Endothelial cell of umbilical vein (primary cell): ENCODE data around the gene GJB5. TPM values are rescaled to one million over a fixed set of nuclear protein-coding genes. Genes with fewer than 3 reads are reported as not detected.

ENCODE experiments used
- BruUV-seq: library from RNA; stranded (reverse); fragments of 400-500 nt; replicated peaks from 2 replicates; lab custom pipeline; 2021; lab: Mats Ljungman, UMichigan
- CTCF ChIA-PET: fragments of 300-600, 350-600 bp; sonication (Branson Sonifier 250); formaldehyde crosslinking; loops from one replicate; lab custom pipeline; 2021; ENCODE audit warnings: antibody characterized with exemption, inconsistent platforms; lab: Charles Lee
- POLR2A ChIA-PET: fragments of 300-600, 350-600 bp; sonication (Branson Sonifier 250); formaldehyde crosslinking; loops from one replicate; lab custom pipeline; 2021; ENCODE audit warnings: antibody characterized with exemption, inconsistent platforms; lab: Charles Lee
- DNase-seq: peaks from one replicate; pipeline ENCODE4 v3.0.0-alpha.2; 2011; ENCODE audit warnings: low read depth, low spot score
- FAIRE-seq: peaks from 2 replicates; lab custom pipeline; 2011; peaks lifted over from hg19 to GRCh38; lab: Jason Lieb, UNC
- H2AFZ ChIP-seq: 2 replicates; pipeline ENCODE4 v1.6.0; 2012; ENCODE audit warnings: low read depth, low read length, control low read depth, inconsistent platforms
- H3K27ac ChIP-seq: 2 replicates; pipeline ENCODE4 v1.5.1; 2011; ENCODE audit warnings: low read depth, mild to moderate bottlenecking, control low read depth, low read length, moderate library complexity; ENCODE audit not compliant: insufficient read depth
- H3K27me3 ChIP-seq, 2 experiments: 2 replicates each; pipeline versions ENCODE4 v1.6.0 to v1.6.1; 2011; ENCODE audit warnings: low read length in 2 of 2, mixed read lengths in 1 of 2; ENCODE audit not compliant: control insufficient read depth in 2 of 2, insufficient read depth in 2 of 2
- H3K36me3 ChIP-seq, 2 experiments: 2 replicates in 1 of 2; 3 replicates in 1 of 2; pipeline ENCODE4 v1.5.1; 2011; ENCODE audit warnings: low read length in 2 of 2, mild to moderate bottlenecking in 1 of 2, moderate library complexity in 1 of 2; ENCODE audit not compliant: control insufficient read depth in 2 of 2, insufficient read depth in 2 of 2; ENCODE audit errors: extremely low read depth in 1 of 2
- H3K4me1 ChIP-seq: 3 replicates; pipeline ENCODE4 v1.5.1; 2011; ENCODE audit warnings: mild to moderate bottlenecking, low read length; ENCODE audit not compliant: control insufficient read depth, insufficient read depth; ENCODE audit errors: extremely low read depth
- H3K4me2 ChIP-seq: 2 replicates; pipeline ENCODE4 v1.6.1; 2011; ENCODE audit warnings: low read length, control low read depth, mixed read lengths; ENCODE audit not compliant: insufficient read depth
- H3K4me3 ChIP-seq, 3 experiments: fragments of 200-600 bp in 1 of 3; sonication (generic), shearing (Covaris generic) in 1 of 3; replicated peaks in 1 of 3; 2 replicates each; pipeline ENCODE4 v1.5.1; 2011 to 2016; ENCODE audit warnings: control low read depth in 3 of 3, low read length in 3 of 3, mild to moderate bottlenecking in 2 of 3, inconsistent platforms in 1 of 3, low read depth in 1 of 3, moderate library complexity in 1 of 3; ENCODE audit not compliant: insufficient read depth in 1 of 3
- H3K79me2 ChIP-seq: 2 replicates; pipeline ENCODE4 v1.6.0; 2012; ENCODE audit warnings: low read length, inconsistent platforms; ENCODE audit not compliant: control insufficient read depth, insufficient read depth
- H3K9ac ChIP-seq: replicated peaks from 2 replicates; pipeline ENCODE3; 2011; ENCODE audit warnings: low read length, control low read depth; ENCODE audit not compliant: insufficient read depth; ENCODE audit errors: extremely low read depth
- H3K9me1 ChIP-seq: replicated peaks from 3 replicates; pipeline ENCODE4 v1.6.0; 2011; ENCODE audit warnings: mild to moderate bottlenecking, low read length; ENCODE audit not compliant: control insufficient read depth, insufficient read depth; ENCODE audit errors: extremely low read depth
- H3K9me3 ChIP-seq: replicated peaks from 2 replicates; pipeline ENCODE4 v1.5.1; 2012; ENCODE audit warnings: low read length, inconsistent platforms; ENCODE audit not compliant: control insufficient read depth, insufficient read depth
- H4K20me1 ChIP-seq: replicated peaks from 2 replicates; pipeline ENCODE3; 2011; ENCODE audit warnings: mild to moderate bottlenecking, low read length; ENCODE audit not compliant: control insufficient read depth, insufficient read depth; ENCODE audit errors: extremely low read depth
- EZH2 ChIP-seq: IDR thresholded peaks from 2 replicates; pipeline ENCODE4 v1.6.1; 2012; ENCODE audit warnings: borderline replicate concordance, low read depth, mild to moderate bottlenecking, moderate library complexity, low read length, inconsistent platforms; ENCODE audit not compliant: severe bottlenecking
- FOS ChIP-seq: IDR thresholded peaks from 2 replicates; pipeline ENCODE4 v1.6.1; 2011; ENCODE audit warnings: mild to moderate bottlenecking, low read length, moderate library complexity, borderline replicate concordance; ENCODE audit not compliant: insufficient read depth
- GATA2 ChIP-seq: IDR thresholded peaks from 2 replicates; pipeline ENCODE4 v1.7.0; 2011; ENCODE audit warnings: low read depth, mild to moderate bottlenecking, moderate library complexity, mixed read lengths, low read length; ENCODE audit not compliant: insufficient read length, insufficient read depth
- POLR2A ChIP-seq: IDR thresholded peaks from 2 replicates; pipeline ENCODE4 v1.6.1; 2012; ENCODE audit warnings: low read depth, mild to moderate bottlenecking, control low read depth, low read length
- POLR2AphosphoS5 ChIP-seq: IDR thresholded peaks from 2 replicates; pipeline ENCODE4 v1.6.1; 2012; ENCODE audit warnings: low read depth, mild to moderate bottlenecking, control low read depth, low read length, moderate library complexity; ENCODE audit not compliant: insufficient read depth
- dilution Hi-C: fragments of 300-500 bp; cut with MboI; formaldehyde crosslinking; loops from one replicate; pipeline ENCODE4 v1.15.0; 2019; ENCODE audit warnings: low sequenced_read_pairs; ENCODE audit not compliant: extremely low pct_ligation_motif_present
- intact Hi-C: fragments of 100-400 bp; cut with micrococcal nuclease; formaldehyde crosslinking; loops from one replicate; pipeline ENCODE4 v1.10.0; 2022
- polyA plus RNA-seq, 4 experiments: library from polyadenylated mRNA; depleted of rRNA in 3 of 4; stranded (reverse) in 3 of 4; unstranded in 1 of 4; fragments of >200 nt; gene quantifications; 2 replicates each; pipeline versions ENCODE4 v1.2.1 to v1.2.3, GENCODE V29; 2011 to 2012; ENCODE audit warnings: missing spikeins in 1 of 4
- total RNA-seq: library from RNA; stranded (reverse); gene quantifications from 2 replicates; pipeline ENCODE4 v1.2.3, GENCODE V29; 2021
- TF ChIP-seq, protein P1 (sequence below), 2 donors: IDR thresholded peaks; 1 replicate in 1 of 2; 2 replicates in 1 of 2; pipeline ENCODE4 v1.5.1; 2011; ENCODE audit warnings: low read length in 2 of 2, mild to moderate bottlenecking in 2 of 2, moderate library complexity in 2 of 2, control low read depth in 1 of 2, inconsistent platforms in 1 of 2, low read depth in 1 of 2; ENCODE audit not compliant: insufficient read depth in 1 of 2; ENCODE audit errors: extremely low read depth in 1 of 2

GJB5 gene
- total and polyA plus RNA-seq, 2 donors (not counting 3 experiments of a cell fraction or from before 2014, with no cell fraction given): not detected

DNA sequence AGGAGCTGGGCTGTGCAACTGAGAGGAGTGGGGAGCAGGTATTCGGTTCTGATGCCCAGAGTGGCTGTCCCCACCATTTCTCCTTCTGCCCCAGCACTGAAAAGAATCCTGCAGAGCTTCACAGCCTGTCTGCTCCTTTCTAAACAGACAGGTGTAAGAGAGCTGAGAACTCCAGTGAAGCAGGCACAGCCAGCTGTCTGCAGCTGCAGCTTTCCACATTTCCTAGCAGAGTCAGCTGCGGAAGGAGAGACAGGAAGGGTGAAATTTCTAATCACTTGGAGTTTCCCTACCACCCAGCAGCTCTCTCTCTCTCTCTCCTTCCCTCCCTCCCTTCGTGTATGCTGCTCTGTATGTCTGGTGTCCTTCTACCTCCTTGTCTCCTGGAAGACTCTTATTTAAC lies 40.5 kb upstream of the GJB5 start:
- intact Hi-C loops: no loop called here
- CTCF ChIA-PET: no interaction called here

DNA sequence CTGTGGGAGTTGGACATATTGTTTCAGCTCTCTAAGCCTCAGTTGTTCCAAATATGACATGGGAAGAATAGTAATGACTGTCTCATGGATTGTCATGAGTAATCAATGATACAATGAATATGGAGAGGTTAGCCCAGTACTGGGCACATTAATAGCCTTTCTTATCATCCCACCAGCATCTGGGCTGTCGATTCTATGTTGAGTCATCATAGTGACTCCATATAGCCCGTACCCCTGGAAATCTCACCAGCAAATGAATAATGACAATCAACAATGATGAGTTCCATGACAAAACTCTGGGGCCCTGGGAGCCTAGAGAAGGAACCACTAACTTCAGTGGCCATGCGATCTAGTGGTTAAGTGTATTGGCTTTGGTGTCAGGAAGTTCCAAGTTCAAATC lies 39.7 kb upstream of the GJB5 start:
- no peaks in the 10 kb centered on the region for H3K27me3 ChIP-seq
- dilution Hi-C loops (no loop called here), intact Hi-C loops (no loop called here)
- no peak overlapping the region for H3K4me3 ChIP-seq
- FAIRE-seq: no peak
- no peak for DNase-seq
- CTCF ChIA-PET: no interaction called here
- H3K9ac ChIP-seq: no peak overlapping the region
- H3K4me2 ChIP-seq: no peak overlapping the region
- no peaks in the 10 kb centered on the region for H3K9me1 ChIP-seq
- no peak overlapping the region for H3K27ac ChIP-seq
- TF ChIP-seq FOS: no peak
- no peak for TF ChIP-seq EZH2
- H3K9me3 ChIP-seq: no peaks in the 10 kb centered on the region
- no peaks in the 10 kb centered on the region for H3K36me3 ChIP-seq
- no TSS peak for BruUV-seq
- POLR2A ChIA-PET: no interaction called here
- no peak overlapping the region for H2AFZ ChIP-seq
- no peaks in the 10 kb centered on the region for H4K20me1 ChIP-seq
- no peaks in the 10 kb centered on the region for H3K79me2 ChIP-seq
- no peaks in the 10 kb centered on the region for H3K4me1 ChIP-seq

More for the DNA sequence above, 40.5 kb upstream of the GJB5 start:
- H3K4me3 ChIP-seq: no peak overlapping the region
- no peaks in the 10 kb centered on the region for H3K79me2 ChIP-seq
- no peak for FAIRE-seq
- H3K27ac ChIP-seq: no peak overlapping the region
- POLR2A ChIA-PET: no interaction called here
- no peaks in the 10 kb centered on the region for H3K9me3 ChIP-seq
- no peak overlapping the region for H3K9ac ChIP-seq
- no peaks in the 10 kb centered on the region for H3K36me3 ChIP-seq
- TF ChIP-seq POLR2AphosphoS5 (no peak), POLR2A (no peak), EZH2 (no peak), GATA2 (no peak)
- TF ChIP-seq, protein P1, sequence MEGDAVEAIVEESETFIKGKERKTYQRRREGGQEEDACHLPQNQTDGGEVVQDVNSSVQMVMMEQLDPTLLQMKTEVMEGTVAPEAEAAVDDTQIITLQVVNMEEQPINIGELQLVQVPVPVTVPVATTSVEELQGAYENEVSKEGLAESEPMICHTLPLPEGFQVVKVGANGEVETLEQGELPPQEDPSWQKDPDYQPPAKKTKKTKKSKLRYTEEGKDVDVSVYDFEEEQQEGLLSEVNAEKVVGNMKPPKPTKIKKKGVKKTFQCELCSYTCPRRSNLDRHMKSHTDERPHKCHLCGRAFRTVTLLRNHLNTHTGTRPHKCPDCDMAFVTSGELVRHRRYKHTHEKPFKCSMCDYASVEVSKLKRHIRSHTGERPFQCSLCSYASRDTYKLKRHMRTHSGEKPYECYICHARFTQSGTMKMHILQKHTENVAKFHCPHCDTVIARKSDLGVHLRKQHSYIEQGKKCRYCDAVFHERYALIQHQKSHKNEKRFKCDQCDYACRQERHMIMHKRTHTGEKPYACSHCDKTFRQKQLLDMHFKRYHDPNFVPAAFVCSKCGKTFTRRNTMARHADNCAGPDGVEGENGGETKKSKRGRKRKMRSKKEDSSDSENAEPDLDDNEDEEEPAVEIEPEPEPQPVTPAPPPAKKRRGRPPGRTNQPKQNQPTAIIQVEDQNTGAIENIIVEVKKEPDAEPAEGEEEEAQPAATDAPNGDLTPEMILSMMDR (IDR thresholded peaks at IDR 0.05; ENCODE audit: extremely low read depth in 1 of 2, insufficient read depth in 1 of 2, low read depth in 1 of 2, low read length in 2 of 2): no peak
- H3K27me3 ChIP-seq: no peaks in the 10 kb centered on the region
- H3K9me1 ChIP-seq: no peaks in the 10 kb centered on the region
- no peaks in the 10 kb centered on the region for H4K20me1 ChIP-seq
- no peaks in the 10 kb centered on the region for H3K4me1 ChIP-seq
- H3K4me2 ChIP-seq: no peak overlapping the region
- no peak for DNase-seq
- dilution Hi-C loops: no loop called here
- no peak overlapping the region for H2AFZ ChIP-seq
- no TSS peak for BruUV-seq
